ENCODE measurements around the gene C5orf52. TPM values are rescaled to one million over a fixed set of nuclear protein-coding genes. Genes with fewer than 3 reads are reported as not detected.

The C5orf52 gene
- total RNA-seq, 1 donor from 2014 or later: not detected

- Mint-ChIP-seq H3K27ac (no peak overlapping the region), H3K9me3 (peaks cover 9% of the 10 kb centered on the region), H3K4me1 (ENCODE audit: unreplicated experiment) (no peaks in the 10 kb centered on the region), H3K27me3 (no peaks in the 10 kb centered on the region), H3K4me3 (no peak overlapping the region), H3K36me3 (no peaks in the 10 kb centered on the region)
- DNase-seq (ENCODE audit: extremely low spot score, unreplicated experiment): no peak
- TF ChIP-seq, protein P1, sequence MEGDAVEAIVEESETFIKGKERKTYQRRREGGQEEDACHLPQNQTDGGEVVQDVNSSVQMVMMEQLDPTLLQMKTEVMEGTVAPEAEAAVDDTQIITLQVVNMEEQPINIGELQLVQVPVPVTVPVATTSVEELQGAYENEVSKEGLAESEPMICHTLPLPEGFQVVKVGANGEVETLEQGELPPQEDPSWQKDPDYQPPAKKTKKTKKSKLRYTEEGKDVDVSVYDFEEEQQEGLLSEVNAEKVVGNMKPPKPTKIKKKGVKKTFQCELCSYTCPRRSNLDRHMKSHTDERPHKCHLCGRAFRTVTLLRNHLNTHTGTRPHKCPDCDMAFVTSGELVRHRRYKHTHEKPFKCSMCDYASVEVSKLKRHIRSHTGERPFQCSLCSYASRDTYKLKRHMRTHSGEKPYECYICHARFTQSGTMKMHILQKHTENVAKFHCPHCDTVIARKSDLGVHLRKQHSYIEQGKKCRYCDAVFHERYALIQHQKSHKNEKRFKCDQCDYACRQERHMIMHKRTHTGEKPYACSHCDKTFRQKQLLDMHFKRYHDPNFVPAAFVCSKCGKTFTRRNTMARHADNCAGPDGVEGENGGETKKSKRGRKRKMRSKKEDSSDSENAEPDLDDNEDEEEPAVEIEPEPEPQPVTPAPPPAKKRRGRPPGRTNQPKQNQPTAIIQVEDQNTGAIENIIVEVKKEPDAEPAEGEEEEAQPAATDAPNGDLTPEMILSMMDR (conservative IDR thresholded peaks at IDR 0.05): no peak
Observed at GRCh38 chr5:157648275-157648990, 22.9 kb upstream of the C5orf52 start.

- Mint-ChIP-seq H3K27me3 (no peaks in the 10 kb centered on the region), H3K4me1 (ENCODE audit: unreplicated experiment) (no peaks in the 10 kb centered on the region), H3K36me3 (no peaks in the 10 kb centered on the region), H3K4me3 (no peak overlapping the region), H3K9me3 (peaks cover 9% of the 10 kb centered on the region), H3K27ac (no peak overlapping the region)
- TF ChIP-seq, protein P1 (conservative IDR thresholded peaks at IDR 0.05): no peak
- DNase-seq (ENCODE audit: extremely low spot score, unreplicated experiment): no peak
Observed at GRCh38 chr5:157649101-157649500, 22.2 kb upstream of the C5orf52 start.

DNA sequence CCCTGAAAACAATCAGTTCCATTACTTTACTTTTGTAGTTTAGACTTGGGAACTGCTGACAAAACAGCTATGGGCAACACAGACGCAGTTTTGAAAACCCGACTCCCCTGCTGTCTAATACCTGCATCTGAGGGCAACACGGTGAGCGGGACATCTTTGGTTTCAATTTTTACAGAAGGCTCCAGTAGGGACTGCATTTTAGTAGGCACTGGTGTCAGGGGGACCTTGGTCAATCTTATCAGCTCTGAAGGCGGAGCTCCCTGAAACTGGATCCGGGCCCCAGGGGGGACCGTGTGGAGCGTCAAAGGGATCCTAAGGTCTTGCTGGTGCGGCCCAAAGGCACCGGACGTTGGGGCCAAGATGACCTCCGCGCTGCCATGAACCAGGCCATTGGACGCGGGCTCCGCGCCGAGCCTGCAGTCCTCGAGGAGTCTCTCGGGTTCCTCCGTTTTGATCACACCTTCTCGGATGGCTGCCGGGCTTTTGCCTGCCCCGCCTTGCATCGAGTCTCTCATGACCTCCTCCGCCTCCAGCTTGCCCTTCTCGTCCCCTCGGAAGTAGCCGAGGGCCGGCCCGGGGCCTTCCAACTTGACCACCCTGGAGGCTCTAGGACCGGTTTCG lies 20.2 kb upstream of the C5orf52 start:
- Mint-ChIP-seq H3K36me3 (no peaks in the 10 kb centered on the region), H3K4me1 (ENCODE audit: unreplicated experiment) (no peaks in the 10 kb centered on the region), H3K4me3 (no peak overlapping the region), H3K27me3 (no peaks in the 10 kb centered on the region), H3K27ac (no peak overlapping the region), H3K9me3 (peaks cover 9% of the 10 kb centered on the region)
- TF ChIP-seq, protein P1 (conservative IDR thresholded peaks at IDR 0.05): no peak
- no peak for DNase-seq (ENCODE audit: extremely low spot score, unreplicated experiment)

GRCh38 chr5:157651623-157652376 lies 19.5 kb upstream of the C5orf52 start:
- TF ChIP-seq, protein P1 (conservative IDR thresholded peaks at IDR 0.05): no peak
- H3K4me1 Mint-ChIP-seq (ENCODE audit: unreplicated experiment): no peaks in the 10 kb centered on the region
- no peak overlapping the region for H3K27ac Mint-ChIP-seq
- H3K4me3 Mint-ChIP-seq: no peak overlapping the region
- DNase-seq (ENCODE audit: extremely low spot score, unreplicated experiment): no peak
- H3K27me3 Mint-ChIP-seq: no peaks in the 10 kb centered on the region
- H3K36me3 Mint-ChIP-seq: no peaks in the 10 kb centered on the region
- peaks cover 9% of the 10 kb centered on the region for H3K9me3 Mint-ChIP-seq

DNA sequence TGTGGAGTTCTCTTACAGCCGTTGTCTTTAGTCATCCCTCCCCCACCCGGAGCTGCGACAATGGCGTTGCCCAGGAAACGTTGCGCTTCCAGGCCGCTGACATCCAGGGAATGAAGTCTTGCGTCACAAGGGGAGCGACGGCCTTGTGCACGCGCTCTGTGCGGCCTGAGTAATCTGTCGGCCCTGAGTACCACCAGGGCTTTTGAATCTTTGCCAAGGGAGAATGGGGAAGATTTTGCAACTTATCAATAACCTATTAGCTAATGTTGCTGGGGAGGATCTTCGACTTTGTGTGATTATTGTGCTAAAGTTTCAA lies 19.0 kb upstream of the C5orf52 start, which contains the start of gene SOX30:
Gene SOX30 (minus strand): TSS at position 62 of the 316 bp plus-strand sequence. CDS start 360 bp downstream, outside the sequence.
- Mint-ChIP-seq H3K27ac (no peak within 1 kb of the TSS), H3K4me1 (ENCODE audit: unreplicated experiment) (no peaks in the 10 kb centered on the region), H3K4me3 (no peak within 1 kb of the TSS), H3K27me3 (no peaks in the 10 kb centered on the region), H3K9me3 (peaks cover 9% of the 10 kb centered on the region), H3K36me3 (no peaks in the 10 kb centered on the region)
- TF ChIP-seq, protein P1 (conservative IDR thresholded peaks at IDR 0.05): no peak
- DNase-seq (ENCODE audit: extremely low spot score, unreplicated experiment): no peak

Measured in type B pancreatic cell (in vitro differentiated cells).